HG03196 (cell line): Measurements from ENCODE around the gene SLC2A6.

Experiments used
- ATAC-seq: cut with Tn5 transposase; IDR thresholded peaks from one replicate; pipeline ENCODE4 v1.9.1; 2021; ENCODE audit not compliant: unreplicated experiment

Gene SLC2A6

GRCh38 chr9:133516256-133516960 lies 37.5 kb upstream of the SLC2A6 start:
- ATAC-seq: no peak

DNA sequence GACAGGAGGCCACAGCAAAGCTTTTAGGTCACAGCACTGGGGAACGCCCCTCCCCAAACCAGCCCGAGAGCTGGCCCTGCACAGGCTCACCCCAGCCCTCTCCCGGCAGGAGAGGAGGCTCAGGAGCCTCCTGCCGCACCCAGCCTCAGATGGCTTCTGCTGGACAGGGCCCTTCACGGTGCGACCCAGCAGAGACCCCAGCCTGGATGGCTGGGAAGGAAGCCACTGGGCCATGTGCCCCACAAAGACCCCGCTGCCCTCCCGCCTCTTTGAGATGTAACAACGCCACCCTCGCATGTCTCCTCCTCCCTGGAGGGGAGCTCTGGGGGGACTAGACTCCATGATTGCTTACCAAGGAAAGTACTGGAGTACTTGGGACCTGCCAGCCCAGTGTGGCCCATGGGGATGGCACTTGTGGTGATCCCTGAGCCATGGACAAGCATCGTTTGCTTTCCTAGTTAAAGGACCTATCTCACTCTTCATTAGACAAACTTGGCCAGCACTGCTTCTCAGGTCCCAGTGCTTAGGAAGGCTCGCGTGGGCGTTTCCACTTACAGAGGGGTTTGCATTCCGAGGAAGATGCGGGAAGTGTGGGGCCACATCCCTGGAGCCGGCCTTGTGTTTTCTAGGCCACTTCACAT lies 36.8 kb upstream of the SLC2A6 start:
- no peak for ATAC-seq

DNA sequence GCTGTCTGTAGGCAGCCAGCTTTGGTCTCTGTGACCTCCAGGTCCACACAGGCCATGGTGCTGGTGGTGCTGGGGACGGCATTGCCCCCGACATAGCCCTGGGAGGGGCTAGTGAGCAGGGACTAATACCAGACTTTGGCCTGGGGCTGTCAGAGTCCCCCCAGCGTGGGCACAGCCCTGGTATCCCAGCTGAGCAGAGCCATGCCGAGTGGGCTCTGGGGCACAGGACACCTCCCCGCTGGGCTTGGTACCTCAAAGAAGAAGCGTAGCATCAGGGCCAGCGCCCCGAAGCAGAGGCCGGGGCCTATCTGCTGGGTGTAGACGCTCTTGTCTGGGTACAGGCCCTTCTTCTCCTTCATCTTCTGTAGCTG lies 36.3 kb upstream of the SLC2A6 start:
- ATAC-seq: no peak

DNA sequence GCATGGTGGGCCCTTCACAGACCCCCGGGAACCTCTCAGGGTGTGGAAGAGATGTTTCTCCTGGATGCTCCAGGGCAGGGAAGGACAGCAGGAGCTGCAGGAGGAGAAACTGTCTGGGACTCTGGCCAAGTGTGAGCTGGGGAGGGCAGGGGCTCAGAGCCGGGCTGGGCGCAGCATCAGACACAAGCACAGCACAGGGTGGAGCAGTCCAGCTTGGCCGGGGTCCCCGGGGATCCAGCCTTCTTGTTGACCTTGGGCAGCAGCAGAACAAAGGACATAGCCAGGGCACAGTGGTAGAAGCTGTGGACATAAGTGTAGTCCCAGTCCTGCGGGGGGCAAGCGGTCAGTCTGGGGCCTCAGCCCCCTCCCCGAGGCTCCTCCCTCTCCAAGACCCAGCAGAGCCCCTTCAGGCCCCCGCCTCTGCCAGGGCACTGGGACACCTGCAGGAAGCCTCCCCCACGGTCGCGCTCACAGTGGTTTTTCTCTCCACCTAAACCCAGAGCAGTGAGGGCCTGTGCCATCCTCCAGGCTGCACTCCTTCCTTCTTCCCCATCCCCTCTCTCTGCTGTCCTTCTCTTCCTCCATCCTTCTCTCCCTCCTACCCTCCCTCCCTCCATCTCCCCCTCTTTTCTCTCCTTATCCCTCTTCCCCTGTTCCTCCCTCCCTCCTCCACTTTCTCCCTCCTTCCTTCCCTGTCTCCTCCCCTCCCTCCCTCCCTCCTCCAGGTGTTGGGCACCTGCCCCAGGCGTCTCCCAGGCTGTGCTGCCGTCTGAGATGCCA lies 35.8 kb upstream of the SLC2A6 start:
- no peak for ATAC-seq

DNA sequence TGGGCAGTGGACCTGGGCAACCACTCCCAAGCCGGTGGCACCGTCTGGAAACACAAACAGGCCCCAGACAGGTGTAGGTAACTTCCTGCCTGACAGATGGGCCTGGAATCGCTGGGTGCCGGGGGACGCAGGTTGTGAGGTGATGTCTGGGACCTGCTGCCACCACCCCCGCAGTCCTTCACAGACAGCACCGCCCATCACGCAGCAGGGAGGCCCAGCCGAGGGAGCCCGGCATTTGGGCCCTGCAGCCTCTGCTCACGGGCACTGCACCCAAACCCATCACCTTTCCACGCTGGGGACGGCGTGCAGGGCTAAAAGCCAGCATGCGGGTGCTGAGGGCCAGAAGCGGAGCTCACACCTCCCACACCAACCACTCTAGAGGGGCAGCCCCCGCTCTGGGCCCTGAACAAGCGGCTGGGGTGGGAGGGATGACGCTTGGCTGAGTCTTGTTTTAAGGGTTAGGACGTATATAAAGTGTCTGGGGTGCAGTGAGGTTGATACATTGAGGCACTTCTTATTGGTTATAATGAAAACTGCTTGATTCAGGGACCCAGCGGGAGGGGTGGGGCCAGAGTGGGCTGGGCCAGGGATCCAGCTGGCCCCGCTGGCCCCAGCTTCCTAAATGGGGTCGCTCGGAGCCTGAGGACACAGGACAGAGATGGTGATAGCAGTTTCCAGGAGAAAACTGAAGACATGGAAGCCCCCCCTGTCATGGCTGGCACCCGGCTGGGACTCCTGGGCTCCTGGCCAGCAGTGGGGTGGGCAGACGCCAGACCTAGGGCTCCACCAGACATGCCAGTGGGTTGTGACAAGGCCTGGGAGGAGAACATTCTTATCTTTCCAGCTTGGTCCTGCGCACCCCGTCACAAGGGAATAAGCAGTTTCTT lies 34.6 kb upstream of the SLC2A6 start:
- ATAC-seq: no peak

GRCh38 chr9:133512253-133513213 lies 33.6 kb upstream of the SLC2A6 start:
- no peak for ATAC-seq

DNA sequence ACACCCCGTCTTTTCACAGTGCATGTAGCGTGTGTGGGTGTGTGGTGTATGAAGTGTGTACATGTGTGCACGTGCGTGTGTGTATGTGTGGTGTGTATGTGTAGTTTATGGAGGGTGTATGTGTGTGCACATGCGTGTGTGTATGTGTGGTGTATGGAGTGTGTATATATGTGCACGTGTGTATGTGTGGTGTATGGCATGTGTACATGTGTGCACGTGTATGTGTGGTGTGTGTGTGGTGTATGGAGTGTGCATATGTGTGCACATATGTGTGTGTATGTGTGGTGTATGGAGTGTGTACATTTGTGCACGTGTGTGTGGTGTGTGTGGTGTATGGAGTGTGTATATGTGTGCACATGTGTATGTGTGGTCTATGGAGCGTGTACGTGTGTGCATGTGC lies 32.7 kb upstream of the SLC2A6 start:
- ATAC-seq: no peak

- no peak for ATAC-seq
Observed at GRCh38 chr9:133510926-133511505, 32.1 kb upstream of the SLC2A6 start.

DNA sequence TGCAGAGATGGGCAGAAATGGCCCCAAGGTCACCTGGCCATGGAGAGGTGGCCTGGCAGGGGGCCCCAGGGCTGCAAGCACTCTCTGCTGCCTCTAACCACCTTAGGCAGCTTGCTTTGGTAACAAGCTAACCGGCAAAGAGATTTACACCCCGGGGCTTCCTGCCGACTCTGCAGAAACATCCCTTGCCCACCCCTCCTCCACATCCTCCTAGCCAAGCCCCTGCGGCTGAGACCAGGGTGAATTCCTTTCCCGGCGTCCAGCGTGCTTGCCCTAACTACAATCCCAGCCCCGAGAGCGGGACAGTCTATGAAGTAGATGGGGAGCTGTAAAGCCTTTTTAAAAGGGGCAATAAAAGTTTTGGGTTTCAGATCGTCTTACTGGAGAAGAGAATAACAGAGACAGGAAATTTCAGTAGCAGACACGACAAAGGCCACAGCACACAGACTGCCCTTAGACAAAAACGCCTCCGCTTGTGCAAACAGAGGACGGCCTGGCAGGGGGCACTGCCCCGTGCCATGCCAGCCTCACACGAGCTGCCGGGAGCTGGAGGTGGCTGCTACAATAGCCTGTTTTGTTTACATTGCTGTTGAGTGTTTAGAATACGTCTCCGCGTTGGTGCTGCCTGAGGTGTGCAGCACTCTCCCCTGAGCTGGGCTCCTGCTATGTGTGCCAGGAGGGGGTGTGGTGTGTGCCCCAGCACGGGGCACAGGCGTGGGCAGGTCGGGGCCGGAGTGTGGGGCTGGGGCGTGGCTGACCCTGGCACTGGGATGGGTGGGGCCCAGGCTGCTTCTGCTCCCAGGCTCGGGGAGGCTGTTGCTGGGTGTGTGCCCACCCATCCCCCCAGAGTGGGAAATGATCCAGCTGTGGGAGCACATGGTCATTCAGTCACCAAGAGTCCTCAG lies 30.5 kb upstream of the SLC2A6 start:
- no peak for ATAC-seq

DNA sequence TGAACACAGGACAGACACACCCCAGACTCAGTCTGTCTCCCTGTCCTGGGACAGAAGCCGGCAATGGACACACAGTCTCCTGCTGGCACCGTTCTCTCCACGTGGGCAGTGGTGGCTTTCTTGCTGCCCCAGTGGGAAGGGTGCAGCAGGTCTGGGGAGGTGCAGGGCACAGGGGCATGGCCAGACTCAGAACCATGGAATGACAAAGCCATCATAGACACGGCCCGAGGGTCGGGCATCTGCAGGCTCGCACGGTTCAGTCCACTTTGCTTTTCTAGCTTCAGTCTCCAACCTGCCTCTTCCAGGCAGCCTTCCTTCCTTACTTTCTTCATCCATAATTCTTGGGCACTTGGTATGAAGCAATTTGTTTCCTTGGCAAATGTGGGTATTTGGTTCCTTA lies 29.1 kb upstream of the SLC2A6 start:
- ATAC-seq: no peak

DNA sequence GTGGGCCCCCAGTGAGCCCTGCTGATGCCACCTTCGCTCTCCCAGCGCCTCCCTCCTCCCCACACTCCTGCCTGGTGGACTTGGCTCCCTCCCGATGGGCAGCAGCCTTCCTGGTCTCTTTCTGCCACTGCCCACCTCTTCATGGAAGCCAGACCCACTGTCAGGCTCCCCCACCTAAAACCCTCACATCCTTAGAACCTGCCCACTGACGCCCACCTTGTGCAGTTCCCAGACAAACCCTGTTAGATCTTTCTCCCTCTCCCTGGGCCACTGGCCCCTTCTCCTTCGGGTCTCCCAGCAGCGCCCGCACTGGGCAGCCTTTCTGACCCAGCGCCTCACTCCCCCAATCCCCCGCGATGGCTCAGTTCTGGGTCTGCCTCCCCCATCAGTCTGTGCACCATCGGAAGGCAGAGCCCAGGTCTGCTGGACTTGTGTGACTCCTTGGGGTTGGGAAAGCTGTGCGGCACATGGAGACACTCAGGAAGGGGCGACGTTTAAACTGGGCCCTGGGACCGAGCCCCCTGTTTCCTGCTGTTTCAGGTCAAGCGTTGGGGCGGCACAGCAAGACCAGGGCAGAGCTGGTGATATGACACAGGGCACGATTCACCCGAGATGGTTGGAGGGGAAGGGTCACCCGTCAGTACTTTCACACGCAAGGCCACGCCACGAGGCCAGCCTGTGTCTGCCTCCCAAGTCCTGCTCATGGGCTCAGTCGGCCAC lies 28.5 kb upstream of the SLC2A6 start:
- no peak for ATAC-seq

GRCh38 chr9:133506653-133507038 lies 27.7 kb upstream of the SLC2A6 start:
- ATAC-seq: no peak

GRCh38 chr9:133505901-133506652 lies 27.2 kb upstream of the SLC2A6 start:
- ATAC-seq: no peak

DNA sequence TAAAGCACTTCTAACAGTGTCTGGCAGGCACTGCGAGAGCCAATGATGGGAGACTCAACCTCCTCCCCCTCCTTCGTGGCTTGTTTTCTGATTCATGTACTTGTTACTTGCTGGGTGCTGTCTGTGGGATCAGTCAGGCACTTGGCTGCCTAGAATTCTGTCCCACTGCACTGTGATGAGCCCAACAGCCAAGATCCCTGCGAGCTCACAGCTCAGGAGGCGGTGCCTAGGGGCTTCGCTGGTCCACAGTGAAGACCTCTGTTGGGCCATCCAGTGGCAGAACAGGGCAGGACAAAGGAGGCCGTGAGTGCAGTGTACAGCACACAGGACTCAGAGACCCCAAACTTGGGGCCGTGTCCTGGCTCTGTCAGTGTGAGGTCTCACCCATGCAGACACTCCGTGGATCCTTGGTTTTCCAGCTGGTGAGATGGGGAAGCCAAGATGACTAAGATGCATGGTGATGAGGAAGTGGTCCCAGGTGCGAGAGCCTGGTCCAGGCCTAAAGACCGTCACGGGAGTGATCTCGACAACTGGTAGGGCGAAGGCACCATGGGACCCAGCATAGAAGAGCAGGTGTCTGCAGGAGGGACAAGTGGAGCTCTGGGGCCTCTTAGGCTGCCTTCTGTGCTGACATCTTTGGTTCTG lies 26.4 kb upstream of the SLC2A6 start:
- no peak for ATAC-seq

DNA sequence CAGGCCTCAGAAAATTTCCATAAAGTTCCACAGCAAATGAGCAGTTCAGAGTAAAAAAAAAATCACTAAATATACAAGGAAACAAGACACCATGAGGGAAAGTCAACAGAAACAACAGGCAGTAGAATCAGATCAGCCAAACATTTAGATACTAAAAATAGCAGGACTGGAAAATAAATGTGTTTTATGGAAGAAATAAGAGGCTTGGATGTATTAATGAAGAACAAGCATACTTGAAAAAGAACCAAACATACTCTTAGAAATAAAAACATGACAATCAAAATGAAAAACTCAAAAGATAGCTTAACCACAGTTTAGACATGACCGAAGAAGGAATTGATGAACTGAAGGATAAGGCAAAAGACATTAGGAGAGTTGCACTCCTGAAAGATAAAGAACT lies 23.2 kb upstream of the SLC2A6 start:
- no peak for ATAC-seq

DNA sequence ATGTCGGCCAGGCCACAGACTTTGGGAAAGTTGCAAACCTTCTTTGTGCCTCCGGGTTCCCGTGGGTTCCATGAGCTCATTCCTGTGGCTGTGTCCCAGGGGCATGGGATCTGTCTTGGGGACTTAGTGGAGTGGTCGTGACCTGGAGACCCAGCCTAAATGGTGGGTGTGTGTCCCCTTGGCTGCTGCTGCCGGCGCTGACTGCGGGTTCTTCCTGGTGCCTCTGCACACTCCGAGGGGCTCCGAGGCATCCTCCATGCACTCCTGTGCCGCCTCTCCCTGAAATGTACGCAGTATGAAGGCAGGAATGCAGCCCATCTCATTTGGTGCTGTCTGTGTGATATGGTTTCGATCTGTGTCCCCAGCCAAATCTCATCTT lies 21.0 kb upstream of the SLC2A6 start:
- ATAC-seq: no peak
